Kidney (tissue), 14 donors: ENCODE data around the gene SYT7. TPM values are rescaled to one million over a fixed set of nuclear protein-coding genes. Genes with fewer than 3 reads are reported as not detected.

Experiments used
- DNase-seq, 5 donors: peaks; one replicate each; pipeline ENCODE4 v3.0.0-alpha.2; 2013 to 2020
- FAIRE-seq: peaks from 2 replicates; lab custom pipeline; 2012; peaks lifted over from hg19 to GRCh38; lab: Jason Lieb, UNC
- H3K27ac ChIP-seq, 2 donors: one replicate each; pipeline ENCODE4 v1.7.0; 2013; ENCODE audit warnings: low read depth in 2 of 2, low read length in 2 of 2, inconsistent platforms in 1 of 2
- H3K27me3 ChIP-seq: one replicate; pipeline ENCODE4 v1.7.1; 2013; ENCODE audit warnings: low read length, inconsistent platforms; ENCODE audit not compliant: control insufficient read depth, insufficient read depth
- H3K36me3 ChIP-seq, 3 donors: one replicate each; pipeline versions ENCODE4 v1.7.0 to v1.7.1; 2013; ENCODE audit warnings: low read length in 3 of 3, control low read depth in 1 of 3, inconsistent platforms in 1 of 3; ENCODE audit not compliant: insufficient read depth in 3 of 3, control insufficient read depth in 2 of 3
- H3K4me1 ChIP-seq, 3 donors: one replicate each; pipeline versions ENCODE4 v1.7.0 to v1.7.1; 2013; ENCODE audit warnings: low read length in 3 of 3, inconsistent platforms in 1 of 3, low read depth in 1 of 3; ENCODE audit not compliant: control insufficient read depth in 2 of 3, insufficient read depth in 2 of 3
- H3K4me3 ChIP-seq, 3 donors: one replicate each; pipeline versions ENCODE4 v1.7.0 to v1.8.1; 2013; ENCODE audit warnings: low read length in 3 of 3, control low read depth in 1 of 3, inconsistent platforms in 1 of 3
- H3K9ac ChIP-seq, 3 donors: one replicate each; pipeline versions ENCODE4 v1.7.0 to v1.7.1; 2013; ENCODE audit warnings: low read length in 3 of 3, control low read depth in 1 of 3, inconsistent platforms in 1 of 3
- H3K9me3 ChIP-seq, 3 donors: one replicate each; pipeline versions ENCODE4 v1.7.0 to v1.7.1; 2013; ENCODE audit warnings: low read length in 3 of 3, control low read depth in 1 of 3, inconsistent platforms in 1 of 3; ENCODE audit not compliant: control insufficient read depth in 2 of 3, insufficient read depth in 1 of 3
- intact Hi-C: fragments of 100-400 bp; cut with DNase I; formaldehyde crosslinking; loops from one replicate; pipeline ENCODE4 v1.11.1; 2022
- polyA plus RNA-seq: library from polyadenylated mRNA; stranded (reverse); fragments of 350-450 nt; fragmentation: Illumina TruSeq; extraction: RNeasy Lipid Tissue Mini Kit (QIAGEN cat#74804); gene quantifications from one replicate; pipeline ENCODE4 v1.2.3, GENCODE V29; 2014; ENCODE audit warnings: low read depth, low replicate concordance; ENCODE audit not compliant: insufficient read depth
- total RNA-seq: library from RNA; stranded (reverse); fragmentation: NEBNext Ultra II Directional; extraction: Animal tissue kit (Norgen Biotek cat#: 25700); gene quantifications from one replicate; pipeline ENCODE4 v1.2.1, GENCODE V29; 2021
- TF ChIP-seq, protein P1 (sequence below): IDR thresholded peaks from 3 replicates; pipeline ENCODE4 v1.5.1; 2012; ENCODE audit warnings: mild to moderate bottlenecking, moderate library complexity, borderline replicate concordance; ENCODE audit not compliant: insufficient read depth; ENCODE audit errors: extremely low read depth
- donor health status: control.
- donor health status: control.
- donor health status: control.
- donor health status: control.
- donor health status: control.
- donor health status: DM: yes; HTN: yes; CAD: no.
- donor health status: Normal renal cell carcinoma (clear cell type).

SYT7 gene
- total and polyA plus RNA-seq, 2 donors from 2014 or later = 5.7 to 6.7 TPM

DNA sequence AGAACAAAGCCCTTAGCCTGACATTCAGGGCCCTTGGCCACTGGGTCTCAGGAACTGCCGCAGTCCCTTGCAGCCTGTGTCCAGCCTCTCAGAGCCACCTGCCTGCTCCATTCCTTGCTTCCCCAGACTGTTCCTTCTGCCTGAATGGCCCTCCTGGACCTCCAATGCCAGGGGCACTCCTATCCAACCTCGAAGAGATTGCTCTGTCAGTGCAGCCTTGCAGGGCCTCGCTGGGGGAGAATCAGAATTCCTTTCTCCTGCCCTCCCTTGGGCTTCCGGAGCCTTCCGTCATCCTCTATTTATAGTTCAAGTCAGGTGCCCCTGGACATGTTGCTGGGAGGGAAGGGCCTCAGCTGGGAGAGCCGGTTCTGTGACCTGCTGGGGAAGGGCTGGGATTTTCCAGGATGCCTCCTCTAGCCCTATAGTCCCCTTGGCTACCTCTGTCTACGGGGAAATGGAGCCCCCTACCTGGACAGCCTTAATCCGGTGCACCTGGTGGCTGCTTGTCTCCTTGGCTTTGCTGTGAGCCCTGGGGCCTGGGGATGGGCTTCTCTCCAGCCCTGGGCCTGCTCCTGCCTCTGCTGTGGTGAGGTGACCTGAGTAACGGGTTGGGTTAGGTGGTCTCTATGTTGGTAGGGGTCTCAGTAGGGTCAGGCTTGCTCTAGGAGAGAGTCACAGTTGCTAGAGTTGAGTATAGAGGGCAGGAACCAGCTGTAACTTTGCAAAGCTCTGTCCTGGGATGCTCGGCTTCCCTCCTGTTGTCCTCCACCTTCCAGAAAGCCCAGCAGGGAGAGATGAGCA is 45.9 kb upstream of the SYT7 start:
- no peaks in the 10 kb centered on the region for H3K36me3 ChIP-seq
- intact Hi-C loops = no loop called here
- H3K4me1 ChIP-seq = peaks cover 0 to 17% (median 7%) of the 10 kb centered on the region in 3 donors
- FAIRE-seq (no peak), DNase-seq (peak; percentile 85 to 91 (median 89))
- no peak overlapping the region for H3K4me3 ChIP-seq
- H3K27me3 ChIP-seq = no peaks in the 10 kb centered on the region
- peak overlapping the region in 1 of 3 donors; percentile 58 for H3K9ac ChIP-seq
- no peaks in the 10 kb centered on the region for H3K9me3 ChIP-seq
- H3K27ac ChIP-seq = peak overlapping the region; percentile 85 to 86
- TF ChIP-seq, protein P1, sequence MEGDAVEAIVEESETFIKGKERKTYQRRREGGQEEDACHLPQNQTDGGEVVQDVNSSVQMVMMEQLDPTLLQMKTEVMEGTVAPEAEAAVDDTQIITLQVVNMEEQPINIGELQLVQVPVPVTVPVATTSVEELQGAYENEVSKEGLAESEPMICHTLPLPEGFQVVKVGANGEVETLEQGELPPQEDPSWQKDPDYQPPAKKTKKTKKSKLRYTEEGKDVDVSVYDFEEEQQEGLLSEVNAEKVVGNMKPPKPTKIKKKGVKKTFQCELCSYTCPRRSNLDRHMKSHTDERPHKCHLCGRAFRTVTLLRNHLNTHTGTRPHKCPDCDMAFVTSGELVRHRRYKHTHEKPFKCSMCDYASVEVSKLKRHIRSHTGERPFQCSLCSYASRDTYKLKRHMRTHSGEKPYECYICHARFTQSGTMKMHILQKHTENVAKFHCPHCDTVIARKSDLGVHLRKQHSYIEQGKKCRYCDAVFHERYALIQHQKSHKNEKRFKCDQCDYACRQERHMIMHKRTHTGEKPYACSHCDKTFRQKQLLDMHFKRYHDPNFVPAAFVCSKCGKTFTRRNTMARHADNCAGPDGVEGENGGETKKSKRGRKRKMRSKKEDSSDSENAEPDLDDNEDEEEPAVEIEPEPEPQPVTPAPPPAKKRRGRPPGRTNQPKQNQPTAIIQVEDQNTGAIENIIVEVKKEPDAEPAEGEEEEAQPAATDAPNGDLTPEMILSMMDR = no peak

DNA sequence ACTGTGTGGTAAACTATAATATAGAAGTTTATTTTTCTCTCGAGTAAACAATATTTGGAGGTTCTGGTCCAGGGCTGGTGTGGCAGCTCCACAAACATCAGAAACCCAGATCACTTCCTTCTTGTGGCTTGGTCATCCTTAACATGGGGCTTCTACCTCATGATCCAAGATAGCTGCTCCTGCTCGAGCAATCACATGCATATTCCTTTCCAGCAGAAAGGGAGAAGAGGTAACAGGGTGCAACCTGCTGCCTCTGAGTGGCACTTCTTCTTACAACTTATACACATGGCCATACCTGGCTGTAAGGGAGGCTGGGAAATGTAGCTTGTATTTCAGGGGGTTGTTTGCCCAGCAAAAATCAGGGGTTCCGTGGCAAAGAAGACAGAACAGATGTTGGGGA is 44.6 kb upstream of the SYT7 start:
- intact Hi-C loops = no loop called here
- no peak overlapping the region for H3K4me3 ChIP-seq
- no peak overlapping the region for H3K9ac ChIP-seq
- no peak overlapping the region for H3K27ac ChIP-seq
- DNase-seq (no peak), FAIRE-seq (no peak)
- no peaks in the 10 kb centered on the region for H3K36me3 ChIP-seq
- H3K9me3 ChIP-seq = no peaks in the 10 kb centered on the region
- no peaks in the 10 kb centered on the region for H3K27me3 ChIP-seq
- TF ChIP-seq, protein P1 = no peak
- H3K4me1 ChIP-seq = peaks cover 0 to 17% (median 7%) of the 10 kb centered on the region in 3 donors

- Histone ChIP-seq H3K4me1 (peaks cover 0 to 5% (median under 1%) of the 10 kb centered on the region in 3 donors), H3K36me3 (no peaks in the 10 kb centered on the region), H3K9ac (no peak overlapping the region), H3K27me3 (no peaks in the 10 kb centered on the region), H3K27ac (no peak overlapping the region), H3K9me3 (no peaks in the 10 kb centered on the region), H3K4me3 (no peak overlapping the region)
- TF ChIP-seq, protein P1 = no peak
- DNase-seq (no peak), FAIRE-seq (no peak)
- intact Hi-C loops = no loop called here
Observed at GRCh38 chr11:61621917-61622585, 41.2 kb upstream of the SYT7 start.
